OCI-LY1 (cell line): ENCODE measurements around the gene TSC1.

Source experiments
- H2AFZ ChIP-seq: fragments of 200-600 bp; sonication (generic), shearing (Covaris generic); 2 replicates; pipeline ENCODE4 v1.6.0; 2014; ENCODE audit warnings: antibody characterized with exemption, mild to moderate bottlenecking, low read length
- H3F3A ChIP-seq: fragments of 200-600 bp; sonication (generic), shearing (Covaris generic); 2 replicates; pipeline ENCODE4 v1.6.0; 2014; ENCODE audit warnings: mild to moderate bottlenecking, antibody characterized with exemption, low read length, moderate library complexity; ENCODE audit not compliant: insufficient read depth
- H3K27ac ChIP-seq: fragments of 200-600 bp; sonication (generic); 2 replicates; pipeline ENCODE4 v1.5.1; 2014; ENCODE audit warnings: low read length, mixed run types, mild to moderate bottlenecking, low read depth; ENCODE audit not compliant: poor library complexity, severe bottlenecking
- H3K27me3 ChIP-seq: fragments of 200-600 bp; sonication (generic); 2 replicates; pipeline ENCODE4 v1.6.0; 2014; ENCODE audit warnings: antibody characterized with exemption, mild to moderate bottlenecking, low read length, moderate library complexity; ENCODE audit not compliant: insufficient read depth
- H3K36me3 ChIP-seq: fragments of 200-600 bp; sonication (generic); 2 replicates; pipeline ENCODE4 v1.6.1; 2014; ENCODE audit warnings: mild to moderate bottlenecking, antibody characterized with exemption, low read length, moderate library complexity, mixed read lengths; ENCODE audit not compliant: insufficient read depth
- H3K4me1 ChIP-seq: fragments of 200-600 bp; sonication (generic); 2 replicates; pipeline ENCODE4 v1.5.1; 2014; ENCODE audit warnings: mild to moderate bottlenecking, low read length, moderate library complexity; ENCODE audit not compliant: insufficient read depth, severe bottlenecking
- H3K4me2 ChIP-seq: fragments of 200-600 bp; sonication (generic), shearing (Covaris generic); 2 replicates; pipeline ENCODE4 v1.6.1; 2014; ENCODE audit warnings: low read length
- H3K4me3 ChIP-seq: fragments of 200-600 bp; sonication (generic); 2 replicates; pipeline ENCODE4 v1.5.1; 2014; ENCODE audit warnings: low read length, low read depth, mild to moderate bottlenecking, mixed read lengths; ENCODE audit not compliant: poor library complexity, severe bottlenecking
- H3K79me2 ChIP-seq: fragments of 200-600 bp; shearing (Covaris generic); 2 replicates; pipeline ENCODE4 v1.6.1; 2016; ENCODE audit warnings: mixed run types, low read length, mixed read lengths; ENCODE audit not compliant: insufficient read depth
- H3K9ac ChIP-seq: fragments of 200-600 bp; sonication (generic), shearing (Covaris generic); 2 replicates; pipeline ENCODE4 v1.6.1; 2014; ENCODE audit warnings: mild to moderate bottlenecking, low read length, mixed read lengths
- H3K9me2 ChIP-seq: fragments of 200-600 bp; sonication (generic), shearing (Covaris generic); 2 replicates; pipeline ENCODE4 v1.6.1; 2014; ENCODE audit warnings: low read depth, mild to moderate bottlenecking, low read length, mixed read lengths
- H3K9me3 ChIP-seq: fragments of 200-600 bp; shearing (Covaris generic); 2 replicates; pipeline ENCODE4 v1.6.1; 2014; ENCODE audit warnings: low read length, mixed read lengths
- H4K20me1 ChIP-seq: fragments of 200-600 bp; sonication (generic), shearing (Covaris generic); 2 replicates; pipeline ENCODE4 v1.6.0; 2016; ENCODE audit warnings: mild to moderate bottlenecking, low read length; ENCODE audit not compliant: insufficient read depth
- CTCF ChIP-seq: fragments of 200-600 bp; sonication (generic), shearing (Covaris generic); IDR thresholded peaks from 2 replicates; pipeline ENCODE4 v1.5.1; 2017; ENCODE audit warnings: mild to moderate bottlenecking, antibody characterized with exemption, low read length, moderate library complexity, mixed read lengths
- EZH2 ChIP-seq: fragments of 200-600 bp; sonication (generic), shearing (Covaris generic); IDR thresholded peaks from 2 replicates; pipeline ENCODE4 v1.8.0; 2017; ENCODE audit warnings: borderline replicate concordance, mixed run types, mild to moderate bottlenecking, antibody characterized with exemption, low read length, moderate library complexity, mixed read lengths

Gene TSC1

DNA sequence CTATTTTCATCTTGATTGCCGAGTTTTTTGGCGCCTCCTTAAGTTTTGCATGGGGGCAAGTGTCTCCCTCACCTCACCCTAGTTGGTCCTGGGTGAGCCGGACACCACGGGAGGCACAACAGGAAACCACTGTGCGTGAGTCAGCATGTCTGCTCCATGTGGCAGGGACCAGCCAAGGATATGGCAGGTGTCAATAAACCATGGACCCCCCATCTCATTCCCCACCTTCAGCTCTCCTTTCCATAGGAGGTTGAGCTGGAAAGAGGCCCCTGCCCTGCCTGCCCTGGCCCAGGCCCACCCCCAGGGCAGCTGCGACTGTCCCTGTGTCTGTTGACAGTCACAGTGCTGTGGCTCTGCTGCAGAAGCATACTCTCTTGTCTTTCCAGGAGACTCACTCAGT, 62.6 kb downstream of the TSC1 start:
- Histone ChIP-seq H3K9me3 (no peaks in the 10 kb centered on the region), H3F3A (no peaks in the 10 kb centered on the region), H3K27me3 (no peaks in the 10 kb centered on the region), H3K79me2 (no peaks in the 10 kb centered on the region), H2AFZ (no peak overlapping the region), H3K27ac (no peak overlapping the region), H3K9ac (no peak overlapping the region), H3K4me1 (peaks cover 18% of the 10 kb centered on the region), H3K36me3 (no peaks in the 10 kb centered on the region), H3K4me2 (no peak overlapping the region), H3K4me3 (no peak overlapping the region), H3K9me2 (no peaks in the 10 kb centered on the region), H4K20me1 (no peaks in the 10 kb centered on the region)
- TF ChIP-seq EZH2 (no peak), CTCF (no peak)

DNA sequence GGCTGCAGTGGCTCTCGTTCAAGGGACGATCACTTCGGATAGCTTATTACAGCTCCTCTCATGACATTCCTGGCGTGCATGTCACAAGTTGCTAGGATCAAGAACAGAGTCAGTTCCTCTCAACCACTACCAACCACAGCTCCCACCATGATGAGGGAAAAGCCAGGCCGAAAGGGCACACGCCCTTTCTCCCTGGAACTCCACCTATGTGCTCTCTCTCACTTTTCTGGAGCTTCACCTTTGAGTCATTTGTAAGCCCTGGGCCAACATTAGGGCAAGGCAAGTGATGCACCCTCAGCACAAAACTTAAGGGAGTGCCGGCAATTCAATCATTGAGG, 64.1 kb downstream of the TSC1 start:
- no peaks in the 10 kb centered on the region for H3K27me3 ChIP-seq
- H3F3A ChIP-seq: no peaks in the 10 kb centered on the region
- H3K27ac ChIP-seq: no peak overlapping the region
- no peak overlapping the region for H2AFZ ChIP-seq
- no peaks in the 10 kb centered on the region for H3K9me2 ChIP-seq
- TF ChIP-seq EZH2 (no peak), CTCF (no peak)
- H3K4me3 ChIP-seq: no peak overlapping the region
- H3K9me3 ChIP-seq: no peaks in the 10 kb centered on the region
- no peak overlapping the region for H3K9ac ChIP-seq
- H4K20me1 ChIP-seq: no peaks in the 10 kb centered on the region
- no peaks in the 10 kb centered on the region for H3K36me3 ChIP-seq
- H3K4me2 ChIP-seq: no peak overlapping the region
- H3K4me1 ChIP-seq: peaks cover 18% of the 10 kb centered on the region
- H3K79me2 ChIP-seq: no peaks in the 10 kb centered on the region

- TF ChIP-seq CTCF: no peak
- no peak for TF ChIP-seq EZH2
- Histone ChIP-seq H3F3A (no peaks in the 10 kb centered on the region), H4K20me1 (no peaks in the 10 kb centered on the region), H3K9me3 (no peaks in the 10 kb centered on the region), H3K27ac (peak overlapping the region; percentile 12), H3K4me2 (0 out of 2 replicates have a peak overlapping the region, but pooled peaks have one; percentile 76), H3K9ac (no peak overlapping the region), H3K27me3 (no peaks in the 10 kb centered on the region), H3K4me1 (peaks cover 18% of the 10 kb centered on the region), H2AFZ (no peak overlapping the region), H3K79me2 (no peaks in the 10 kb centered on the region), H3K9me2 (no peaks in the 10 kb centered on the region), H3K36me3 (no peaks in the 10 kb centered on the region), H3K4me3 (peak overlapping the region; percentile 81)
Observed at GRCh38 chr9:132879457-132880323, 64.7 kb downstream of the TSC1 start.
